ENCODE results near the gene ENO4.

Gene ENO4

GRCh38 chr10:116918583-116918982 lies 69.3 kb downstream of the ENO4 start:
- DNase-seq = no peak

GRCh38 chr10:116919164-116919563 lies 69.9 kb downstream of the ENO4 start:
- DNase-seq = no peak

- no peak for DNase-seq
These were observed 70.4 kb downstream of the ENO4 start for GRCh38 chr10:116919706-116920105.

GRCh38 chr10:116925056-116925455 lies 75.8 kb downstream of the ENO4 start:
- no peak for DNase-seq

- DNase-seq = no peak
These were observed 77.1 kb downstream of the ENO4 start for GRCh38 chr10:116926426-116926825.

- no peak for DNase-seq
These were observed 82.5 kb downstream of the ENO4 start for GRCh38 chr10:116931806-116932205.

Measured in NCI-H2227 treated with DMSO at 0.1 percent for 48 hours (cell line).